Astrocyte of the cerebellum (primary cell): ENCODE data around the gene APRT.

Source experiments
- DNase-seq: peaks from one replicate; pipeline ENCODE4 v3.0.0-alpha.2; 2011; ENCODE audit warnings: low read depth
- H3K4me3 ChIP-seq: 2 replicates; pipeline ENCODE4 v1.5.1; 2011; ENCODE audit warnings: mild to moderate bottlenecking, low read depth, low read length, moderate library complexity
- CTCF ChIP-seq: IDR thresholded peaks from 2 replicates; pipeline ENCODE4 v1.5.1; 2012; ENCODE audit warnings: low read length, low read depth, moderate library complexity, mild to moderate bottlenecking; ENCODE audit errors: missing control alignments
- in situ Hi-C: cut with HindIII; loops from 2 replicates; pipeline ENCODE4 v1.10.0; 2017; ENCODE audit warnings: low sequenced_read_pairs

Gene APRT

GRCh38 chr16:88819126-88819525, 7.4 kb upstream of the APRT start:
- no peak for DNase-seq
- in situ Hi-C loops = no loop called here
- no peak overlapping the region for H3K4me3 ChIP-seq
- no peak for TF ChIP-seq CTCF

- no peak overlapping the region for H3K4me3 ChIP-seq
- in situ Hi-C loops = no loop called here
- TF ChIP-seq CTCF = no peak
- DNase-seq = no peak
These were observed 6.8 kb upstream of the APRT start for GRCh38 chr16:88818575-88818874.

- in situ Hi-C loops = no loop called here
- H3K4me3 ChIP-seq = no peak overlapping the region
- TF ChIP-seq CTCF = no peak
- no peak for DNase-seq
These were observed 6.3 kb upstream of the APRT start for GRCh38 chr16:88817785-88818574.

GRCh38 chr16:88816736-88817535, 5.2 kb upstream of the APRT start:
- DNase-seq = no peak
- no peak overlapping the region for H3K4me3 ChIP-seq
- in situ Hi-C loops = no loop called here
- no peak for TF ChIP-seq CTCF

- in situ Hi-C loops = no loop called here
- H3K4me3 ChIP-seq = no peak overlapping the region
- DNase-seq = no peak
- peak; percentile 75 for TF ChIP-seq CTCF
These were observed 4.3 kb upstream of the APRT start for GRCh38 chr16:88815901-88816589.

- in situ Hi-C loops = no loop called here
- TF ChIP-seq CTCF = no peak
- DNase-seq = no peak
These were observed 3.5 kb upstream of the APRT start for GRCh38 chr16:88815227-88815626.

More at GRCh38 chr16:88815227-88815626, 3.5 kb upstream of the APRT start:
- no peak overlapping the region for H3K4me3 ChIP-seq
